ENCODE results near the gene PLSCR3. TPM values are rescaled to one million over a fixed set of nuclear protein-coding genes. Genes with fewer than 3 reads are reported as not detected.

Gene PLSCR3
- total RNA-seq, 1 experiment from 2014 or later, result 31.5 TPM

DNA sequence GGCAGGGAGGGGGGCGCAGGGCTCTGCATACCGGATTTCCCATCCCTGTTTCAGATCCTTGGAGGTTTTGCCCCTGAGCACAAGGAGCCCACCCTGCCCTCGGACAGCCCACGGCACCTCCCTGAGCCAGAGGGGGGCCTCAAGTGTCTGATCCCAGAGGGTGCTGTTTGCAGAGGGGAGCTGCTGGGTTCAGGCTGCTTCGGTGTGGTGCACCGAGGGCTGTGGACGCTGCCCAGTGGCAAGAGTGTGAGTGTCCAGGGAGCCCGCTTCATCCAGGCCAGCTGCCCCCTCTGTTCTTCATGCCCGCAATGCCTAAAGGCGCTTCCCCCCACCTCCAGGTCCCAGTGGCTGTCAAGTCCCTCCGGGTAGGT lies 11.0 kb downstream of the PLSCR3 start:
- H2BK120ac ChIP-seq (ENCODE audit: low read depth, low read length, poor library complexity, severe bottlenecking), result no peak overlapping the region
- no peak overlapping the region for H2BK15ac ChIP-seq (ENCODE audit: low read depth, low read length)
- H4K20me1 ChIP-seq (ENCODE audit: control insufficient read depth, insufficient read depth, insufficient read length), result no peaks in the 10 kb centered on the region
- WGBS (ENCODE audit: extremely low coverage, insufficient read length, low lambda C conversion rate), result no CpG with 5 or more reads among the region's 11 CpGs
- no peaks in the 10 kb centered on the region for H3K79me2 ChIP-seq (ENCODE audit: insufficient read depth, low read length)
- H2BK12ac ChIP-seq (ENCODE audit: insufficient read length, low read depth, low read length), result no peak overlapping the region
- no peak overlapping the region for H3K4ac ChIP-seq (ENCODE audit: low read depth, low read length)
- TF ChIP-seq CTCF (conservative IDR thresholded peaks at IDR 0.05), result no peak
- H3K36me3 Mint-ChIP-seq (ENCODE audit: insufficient read depth in 1 of 3, low read depth in 3 of 3), result peaks cover 7 to 27% (median 26%) of the 10 kb centered on the region in 3 experiments; a peak in 6 of 7 replicates
- H3K27ac Mint-ChIP-seq, result no peak overlapping the region
- H2AK5ac ChIP-seq (ENCODE audit: insufficient read length, low read length), result no peak overlapping the region
- peaks cover 17% of the 10 kb centered on the region for H3K23me2 ChIP-seq (ENCODE audit: insufficient read length, low read depth, low read length, poor library complexity, severe bottlenecking)
- H3K79me1 ChIP-seq (ENCODE audit: insufficient read depth, low read depth, low read length, poor library complexity, severe bottlenecking), result no peaks in the 10 kb centered on the region
- H2BK5ac ChIP-seq (ENCODE audit: insufficient read length, low read length), result no peak overlapping the region
- H3T11ph ChIP-seq (ENCODE audit: low read length), result no peak overlapping the region
- H3K9me3 Mint-ChIP-seq, result peaks cover 5 to 7% of the 10 kb centered on the region in 2 experiments
- H3K9me3 ChIP-seq (ENCODE audit: control insufficient read depth, low read depth, low read length), result no peaks in the 10 kb centered on the region
- H4K8ac ChIP-seq (replicated peaks; ENCODE audit: insufficient read length, low read depth, low read length), result no peak overlapping the region
- no peak overlapping the region for H4K5ac ChIP-seq (ENCODE audit: insufficient read length, low read depth, low read length)
- H3K4me1 Mint-ChIP-seq, result peaks cover 21 to 25% of the 10 kb centered on the region in 2 experiments
- H2AFZ ChIP-seq (ENCODE audit: low read length), result no peak overlapping the region
- no peak for DNase-seq
- peak overlapping the region in 1 of 2 experiments; percentile 28; a peak in 1 of 5 replicates for H3K4me3 Mint-ChIP-seq
- H3K27me3 Mint-ChIP-seq (ENCODE audit: low read depth), result peaks cover 48% of the 10 kb centered on the region
- no peak overlapping the region for H3K23ac ChIP-seq (ENCODE audit: insufficient read length, low read depth, low read length)
- no peaks in the 10 kb centered on the region for H3K4me1 ChIP-seq (ENCODE audit: insufficient read depth, low read length)
- H3K9ac ChIP-seq (ENCODE audit: extremely low read depth, insufficient read length, low read length), result no peak overlapping the region
- peak overlapping the region; percentile 57 for H3K4me2 ChIP-seq (ENCODE audit: insufficient read depth, insufficient read length, low read length)
- H3K27ac ChIP-seq (ENCODE audit: insufficient read length, low read depth, low read length), result no peak overlapping the region
- no peak overlapping the region for H2BK20ac ChIP-seq (ENCODE audit: low read depth, low read length, poor library complexity, severe bottlenecking)
- H3K56ac ChIP-seq (ENCODE audit: insufficient read length, low read depth, low read length), result no peak overlapping the region
- no peak overlapping the region for H4K91ac ChIP-seq (ENCODE audit: insufficient read length, low read depth, low read length)
- peaks cover 11% of the 10 kb centered on the region; the same call in 1 of the 2 replicates for H3K27me3 ChIP-seq (ENCODE audit: insufficient read depth, low read length)
- no peak overlapping the region; the same call in 1 of the 2 replicates for H3K14ac ChIP-seq (ENCODE audit: insufficient read depth, low read length)
- H3K18ac ChIP-seq (ENCODE audit: insufficient read length, low read depth, low read length), result no peak overlapping the region

Data from H9 (cell line).